Measurements from ENCODE around the gene KYNU.
"Not testable (repeated sequence)": the region's sequence is repeated elsewhere in the genome, so short reads cannot be mapped to it uniquely, and the experiment has no call there.

Gene KYNU

DNA sequence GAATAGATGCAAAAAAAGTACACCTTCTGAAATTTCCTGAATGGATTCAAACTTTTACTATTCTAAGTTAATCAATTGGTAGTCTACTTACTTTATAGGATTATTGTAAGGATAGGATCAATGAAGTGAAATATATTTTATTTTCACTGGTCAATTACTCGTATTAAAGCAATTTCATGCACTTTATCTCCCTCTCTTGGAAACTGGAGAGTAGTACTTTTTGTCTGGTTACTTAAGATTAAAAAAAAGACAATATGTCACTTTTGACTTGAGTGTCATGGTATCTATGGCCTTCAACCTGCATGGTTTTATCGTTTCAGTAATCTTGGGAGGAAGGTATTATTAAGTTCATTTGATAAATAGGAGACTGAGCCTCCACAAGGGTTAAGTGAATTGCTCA is 1.0 kb upstream of the KYNU start:
- Histone ChIP-seq H3K27me3 (ENCODE audit: insufficient read depth, low read depth, severe bottlenecking) (no peaks in the 10 kb centered on the region), H3K27ac (no peak overlapping the region), H3K9me3 (ENCODE audit: severe bottlenecking) (no peaks in the 10 kb centered on the region), H3K36me3 (no peaks in the 10 kb centered on the region), H3K4me3 (ENCODE audit: low read depth, low read length) (no peak overlapping the region)
- no peak for DNase-seq
- TF ChIP-seq, protein P1, sequence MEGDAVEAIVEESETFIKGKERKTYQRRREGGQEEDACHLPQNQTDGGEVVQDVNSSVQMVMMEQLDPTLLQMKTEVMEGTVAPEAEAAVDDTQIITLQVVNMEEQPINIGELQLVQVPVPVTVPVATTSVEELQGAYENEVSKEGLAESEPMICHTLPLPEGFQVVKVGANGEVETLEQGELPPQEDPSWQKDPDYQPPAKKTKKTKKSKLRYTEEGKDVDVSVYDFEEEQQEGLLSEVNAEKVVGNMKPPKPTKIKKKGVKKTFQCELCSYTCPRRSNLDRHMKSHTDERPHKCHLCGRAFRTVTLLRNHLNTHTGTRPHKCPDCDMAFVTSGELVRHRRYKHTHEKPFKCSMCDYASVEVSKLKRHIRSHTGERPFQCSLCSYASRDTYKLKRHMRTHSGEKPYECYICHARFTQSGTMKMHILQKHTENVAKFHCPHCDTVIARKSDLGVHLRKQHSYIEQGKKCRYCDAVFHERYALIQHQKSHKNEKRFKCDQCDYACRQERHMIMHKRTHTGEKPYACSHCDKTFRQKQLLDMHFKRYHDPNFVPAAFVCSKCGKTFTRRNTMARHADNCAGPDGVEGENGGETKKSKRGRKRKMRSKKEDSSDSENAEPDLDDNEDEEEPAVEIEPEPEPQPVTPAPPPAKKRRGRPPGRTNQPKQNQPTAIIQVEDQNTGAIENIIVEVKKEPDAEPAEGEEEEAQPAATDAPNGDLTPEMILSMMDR (IDR thresholded peaks at IDR 0.05; ENCODE audit: low read depth, low read length): no peak

DNA sequence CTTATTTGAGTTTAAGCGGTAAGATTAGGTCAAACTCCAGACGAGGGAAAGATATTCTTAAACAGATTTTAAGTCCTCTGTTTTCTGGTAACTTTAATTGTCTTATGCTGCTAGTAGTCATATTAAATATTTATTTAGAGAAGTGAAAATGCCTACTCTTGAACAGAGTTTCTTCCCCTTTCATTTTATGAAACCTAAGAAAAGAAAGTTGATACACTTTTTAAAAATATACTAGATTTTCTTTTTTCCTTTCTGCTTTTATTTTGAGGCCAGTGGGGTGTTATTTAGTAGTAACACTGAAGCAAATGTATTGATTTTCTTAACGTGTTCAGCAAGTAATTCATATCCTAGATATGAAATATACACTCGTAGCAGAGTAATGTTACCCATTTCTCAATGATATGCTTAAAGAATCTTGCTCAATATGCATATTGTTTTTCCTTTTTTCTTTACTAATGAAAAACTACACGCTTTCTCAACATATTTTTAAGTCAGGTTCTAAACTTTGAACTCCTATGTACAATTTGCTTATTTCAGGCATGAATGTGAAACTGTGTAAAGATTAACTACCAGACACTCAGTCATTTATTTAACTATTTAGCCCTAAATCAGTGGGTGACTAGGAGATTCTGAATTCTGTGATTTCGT is 691 bp downstream of the KYNU start:
- H3K27me3 ChIP-seq (ENCODE audit: insufficient read depth, low read depth, severe bottlenecking): no peaks in the 10 kb centered on the region
- no peaks in the 10 kb centered on the region for H3K36me3 ChIP-seq
- DNase-seq: no peak
- H3K4me3 ChIP-seq (ENCODE audit: low read depth, low read length): no peak overlapping the region
- TF ChIP-seq, protein P1 (IDR thresholded peaks at IDR 0.05; ENCODE audit: low read depth, low read length): no peak
- H3K27ac ChIP-seq: no peak overlapping the region
- no peaks in the 10 kb centered on the region for H3K9me3 ChIP-seq (ENCODE audit: severe bottlenecking)

DNA sequence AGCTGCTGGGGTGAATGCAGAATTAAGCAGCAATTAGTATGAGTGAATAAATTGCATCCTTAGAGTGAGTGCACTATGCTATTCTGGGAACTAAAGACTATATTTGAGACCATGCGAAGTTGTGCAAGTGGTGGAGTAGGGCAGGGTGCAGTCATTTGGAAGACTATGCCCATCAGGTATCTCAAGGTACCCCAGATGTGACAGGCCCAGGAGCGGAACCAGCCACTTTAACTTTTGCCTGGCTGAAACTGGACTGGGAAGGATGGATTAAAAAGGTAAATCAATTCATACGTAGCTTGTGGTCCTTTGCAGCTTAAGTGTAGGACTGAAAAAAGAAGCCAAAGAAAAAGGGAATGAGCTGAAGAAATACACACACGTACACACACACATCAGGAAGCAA is 1.7 kb downstream of the KYNU start:
- Histone ChIP-seq H3K4me3 (ENCODE audit: low read depth, low read length) (no peak overlapping the region), H3K27ac (no peak overlapping the region), H3K36me3 (no peaks in the 10 kb centered on the region), H3K9me3 (ENCODE audit: severe bottlenecking) (no peaks in the 10 kb centered on the region), H3K27me3 (ENCODE audit: insufficient read depth, low read depth, severe bottlenecking) (no peaks in the 10 kb centered on the region)
- DNase-seq: no peak
- TF ChIP-seq, protein P1 (IDR thresholded peaks at IDR 0.05; ENCODE audit: low read depth, low read length): no peak

DNA sequence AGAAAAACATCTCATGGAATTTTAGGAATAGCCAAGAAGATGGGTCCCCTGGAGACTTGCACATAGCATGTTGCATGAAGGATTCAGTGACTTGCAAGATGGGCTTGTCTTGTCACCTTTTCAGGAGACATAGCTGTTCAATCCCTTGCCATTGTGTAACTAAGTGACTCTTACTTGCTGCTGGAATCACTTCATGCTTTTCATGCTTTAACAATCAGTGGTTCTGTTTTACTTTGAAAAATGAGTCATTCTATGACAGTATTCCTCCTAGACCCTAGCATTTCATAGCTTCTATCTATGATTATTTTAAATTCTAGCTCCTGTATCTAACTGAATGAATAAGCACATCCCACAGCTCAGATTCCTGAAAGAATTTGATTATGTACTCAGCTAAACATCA is 2.8 kb downstream of the KYNU start:
- TF ChIP-seq, protein P1 (IDR thresholded peaks at IDR 0.05; ENCODE audit: low read depth, low read length): no peak
- DNase-seq: no peak
- H3K27me3 ChIP-seq (ENCODE audit: insufficient read depth, low read depth, severe bottlenecking): no peaks in the 10 kb centered on the region
- no peak overlapping the region for H3K27ac ChIP-seq
- no peaks in the 10 kb centered on the region for H3K9me3 ChIP-seq (ENCODE audit: severe bottlenecking)
- H3K4me3 ChIP-seq (ENCODE audit: low read depth, low read length): no peak overlapping the region
- no peaks in the 10 kb centered on the region for H3K36me3 ChIP-seq

DNA sequence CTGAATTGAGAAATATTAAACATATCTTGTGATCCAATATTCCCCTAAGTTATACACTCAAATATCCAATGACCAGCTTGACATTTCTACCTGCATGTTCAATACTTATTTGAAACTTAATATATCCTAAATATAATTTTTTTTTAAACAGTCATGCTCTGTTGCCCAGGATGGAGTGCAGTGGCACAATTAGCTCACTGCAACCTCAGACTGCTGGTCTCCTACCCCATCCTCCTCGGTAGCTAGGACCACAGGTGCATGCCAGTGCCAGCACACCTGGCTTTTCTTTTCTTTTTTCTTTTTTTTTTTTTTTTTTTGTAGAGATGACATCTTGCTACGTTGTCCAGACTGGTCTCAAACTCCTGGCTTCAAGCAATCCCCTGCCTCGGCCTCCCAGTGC is 4.2 kb downstream of the KYNU start:
- no peaks in the 10 kb centered on the region for H3K36me3 ChIP-seq
- TF ChIP-seq, protein P1 (IDR thresholded peaks at IDR 0.05; ENCODE audit: low read depth, low read length): no peak
- no peak overlapping the region for H3K4me3 ChIP-seq (ENCODE audit: low read depth, low read length)
- no peaks in the 10 kb centered on the region for H3K27me3 ChIP-seq (ENCODE audit: insufficient read depth, low read depth, severe bottlenecking)
- DNase-seq: no peak
- H3K9me3 ChIP-seq (ENCODE audit: severe bottlenecking): no peaks in the 10 kb centered on the region
- H3K27ac ChIP-seq: no peak overlapping the region

DNA sequence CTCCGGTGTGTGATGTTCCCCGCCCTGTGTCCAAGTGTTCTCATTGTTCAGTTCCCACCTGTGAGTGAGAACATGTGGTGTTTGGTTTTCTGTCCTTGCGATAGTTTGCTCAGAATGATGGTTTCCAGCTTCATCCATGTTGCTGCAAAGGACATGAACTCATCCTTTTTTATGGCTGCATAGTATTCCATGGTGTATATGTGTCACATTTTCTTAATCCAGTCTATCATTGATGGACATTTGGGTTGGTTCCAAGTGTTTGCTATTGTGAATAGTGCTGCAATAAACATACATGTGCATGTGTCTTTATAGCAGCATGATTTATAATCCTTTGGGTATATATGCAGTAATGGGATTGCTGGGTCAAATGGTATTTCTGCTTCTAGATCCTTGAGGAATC is 5.0 kb downstream of the KYNU start:
- H3K36me3 ChIP-seq; DNase-seq; H3K27me3 ChIP-seq (ENCODE audit: insufficient read depth, low read depth, severe bottlenecking); H3K9me3 ChIP-seq (ENCODE audit: severe bottlenecking); H3K27ac ChIP-seq; H3K4me3 ChIP-seq (ENCODE audit: low read depth, low read length): not testable (repeated sequence)

All from WERI-Rb-1 (cell line).